Heart left ventricle (tissue), 16 donors: ENCODE measurements around the gene FAM168A. TPM values are rescaled to one million over a fixed set of nuclear protein-coding genes. Genes with fewer than 3 reads are reported as not detected.

Experiments used
- ATAC-seq, 4 donors: fragments of 200-7000 bp; cut with Tn5 transposase; one replicate each; pipeline ENCODE4 v1.9.1; 2020 to 2022; ENCODE audit warnings: moderate library complexity in 4 of 4, mild to moderate bottlenecking in 3 of 4, moderate number of reproducible peaks in 1 of 4
- DNase-seq, 5 donors: peaks; one replicate each; pipeline ENCODE4 v3.0.0-alpha.2; 2020
- H3K27ac ChIP-seq, 12 donors: fragments of 200-600 bp; sonication (generic) in 4 of 12; one replicate each; pipeline versions ENCODE4 v1.5.0 to v1.8.0; 2016 to 2022; ENCODE audit warnings: mild to moderate bottlenecking in 2 of 12
- H3K27me3 ChIP-seq, 9 donors: fragments of 200-600 bp; sonication (generic) in 2 of 9; one replicate each; pipeline versions ENCODE4 v1.5.1 to v1.8.0; 2016 to 2022; ENCODE audit warnings: mild to moderate bottlenecking in 3 of 9
- H3K36me3 ChIP-seq, 9 donors: fragments of 200-600 bp; sonication (generic) in 2 of 9; one replicate each; pipeline versions ENCODE4 v1.5.0 to v1.8.0; 2018 to 2022; ENCODE audit warnings: mild to moderate bottlenecking in 2 of 9
- H3K4me1 ChIP-seq, 12 donors: fragments of 200-600 bp; sonication (generic) in 4 of 12; one replicate each; pipeline versions ENCODE4 v1.5.0 to v1.8.0; 2016 to 2022; ENCODE audit warnings: mild to moderate bottlenecking in 3 of 12
- H3K4me3 ChIP-seq, 12 donors: fragments of 200-600 bp; sonication (generic) in 4 of 12; one replicate each; pipeline versions ENCODE4 v1.5.0 to v1.8.0; 2017 to 2022; ENCODE audit warnings: mild to moderate bottlenecking in 9 of 12, moderate library complexity in 4 of 12
- H3K9me3 ChIP-seq, 12 donors: fragments of 200-600 bp; sonication (generic) in 4 of 12; one replicate each; pipeline versions ENCODE4 v1.5.0 to v1.8.0; 2016 to 2022; ENCODE audit warnings: mild to moderate bottlenecking in 1 of 12
- CTCF ChIP-seq, 12 donors: fragments of 200-600 bp; sonication (generic) in 4 of 12; IDR thresholded peaks; one replicate each; pipeline versions ENCODE4 v1.5.0 to v1.8.0; 2018 to 2022; ENCODE audit warnings: antibody characterized with exemption in 12 of 12, mild to moderate bottlenecking in 5 of 12
- POLR2A ChIP-seq, 2 donors: fragments of 450-650 bp; IDR thresholded peaks; one replicate each; pipeline ENCODE4 v1.6.1; 2017; ENCODE audit warnings: antibody characterized with exemption in 2 of 2, mild to moderate bottlenecking in 2 of 2, moderate library complexity in 2 of 2
- WGBS, 4 donors: extraction: QIAGEN DNeasy Blood & Tissue Kit in 2 of 4; methylation state at CpG; one replicate each; pipeline versions ENCODE4 v1.1.5 to v1.1.7; 2013 to 2018; 5-methylcytosine and 5-hydroxymethylcytosine counted together
- intact Hi-C, 10 donors: fragments of 100-400 bp; cut with DNase I; formaldehyde crosslinking; loops; one replicate each; pipeline versions ENCODE4 v1.11.1 to v1.14.2; 2022
- polyA plus RNA-seq, 2 donors: library from polyadenylated mRNA; stranded (reverse); fragments of 200-250 nt; gene quantifications; one replicate each; pipeline ENCODE4 v1.2.3, GENCODE V29; 2013
- total RNA-seq, 9 donors: library from RNA; depleted of rRNA in 2 of 9; stranded (reverse); fragments of >200 nt in 2 of 9; fragmentation: NEBNext Ultra II Directional in 3 of 9; extraction: Animal tissue kit (Norgen Biotek cat#: 25700) in 3 of 9; gene quantifications; one replicate each; pipeline versions ENCODE4 v1.1.0 to v1.2.4, GENCODE V29; 2016 to 2023
- donor health status: ischemic (EF 13 %, LVEDD 7.1; RV severe dilation, severe dysfunction).
- donor health status: healthy with polysubstance abuse.
- donor health status: DM: no; HTN: yes; CAD: no.
- donor health status: DM: no; HTN: no; CAD: no.
- donor health status: ischemic (EF 25% LVEDD 6.9; RV normal size, moderate dysfunction).
- donor health status: ischemic (EF 25% LVEDD 5.7; RV mildly dilated, moderate dysfunction).
- donor health status: healthy.
- donor health status: DM: yes; HTN: yes; CAD: no.
- donor health status: ischemic (EF 35%, LVEDD 5.7; RV mildly dilated, moderate dysfunction).
- donor health status: nonischemic (EF 11% LVEDD 7.7; RV severe dilation, severe dysfunction).
- donor health status: DM: yes; HTN: yes; CAD: no.
- donor health status: PGD.
- donor health status: ischemic (EF 29% LVEDD 5.4; RV normal size, mild dysfunction).
- donor health status: nonischemic (EF 23%, LVEDD 6.1; RV moderate dilation, normal function).

FAM168A gene
- total and polyA plus RNA-seq, 11 donors: 9.0 to 39.1 (median 27.8) TPM

GRCh38 chr11:73513707-73514106, 84.2 kb downstream of the FAM168A start:
- TF ChIP-seq POLR2A (IDR thresholded peaks at IDR 0.05) (no peak), CTCF (IDR thresholded peaks at IDR 0.05) (no peak)
- intact Hi-C loops: no loop called here
- Histone ChIP-seq H3K36me3 (no peaks in the 10 kb centered on the region), H3K27me3 (no peaks in the 10 kb centered on the region), H3K27ac (no peak overlapping the region), H3K9me3 (no peaks in the 10 kb centered on the region), H3K4me3 (no peak overlapping the region), H3K4me1 (peaks cover 0 to 9% (median 0%) of the 10 kb centered on the region in 12 donors)
- WGBS, 4 donors: 90 to 98% (median 96%) methylated on average over 2 of the region's 2 CpGs
- ATAC-seq: no peak
- DNase-seq: no peak

- WGBS, 4 donors: 87 to 92% (median 88%) methylated on average over 4 of the region's 4 CpGs
- intact Hi-C loops: no loop called here
- no peak for ATAC-seq
- TF ChIP-seq POLR2A (IDR thresholded peaks at IDR 0.05): no peak
- Histone ChIP-seq H3K4me1 (peaks cover 0 to 9% (median 0%) of the 10 kb centered on the region in 12 donors), H3K36me3 (no peaks in the 10 kb centered on the region), H3K4me3 (no peak overlapping the region), H3K27me3 (no peaks in the 10 kb centered on the region), H3K9me3 (no peaks in the 10 kb centered on the region), H3K27ac (no peak overlapping the region)
- DNase-seq: no peak
Measured at GRCh38 chr11:73510877-73511276, 87.0 kb downstream of the FAM168A start.

GRCh38 chr11:73510106-73510505, 87.8 kb downstream of the FAM168A start:
- Histone ChIP-seq H3K27ac (no peak overlapping the region), H3K9me3 (no peaks in the 10 kb centered on the region), H3K4me3 (no peak overlapping the region), H3K4me1 (peaks cover 0 to 9% (median 0%) of the 10 kb centered on the region in 12 donors), H3K27me3 (no peaks in the 10 kb centered on the region), H3K36me3 (no peaks in the 10 kb centered on the region)
- WGBS, 4 donors: 71 to 85% (median 75%) methylated on average over 4 of the region's 4 CpGs
- no peak for TF ChIP-seq POLR2A (IDR thresholded peaks at IDR 0.05)
- TF ChIP-seq CTCF (IDR thresholded peaks at IDR 0.05): no peak
- no peak for DNase-seq
- ATAC-seq: no peak
- intact Hi-C loops: no loop called here

- Histone ChIP-seq H3K4me3 (no peak overlapping the region), H3K9me3 (peaks cover 0 to 7% (median 0%) of the 10 kb centered on the region in 12 donors), H3K36me3 (no peaks in the 10 kb centered on the region), H3K27me3 (no peaks in the 10 kb centered on the region), H3K27ac (no peak overlapping the region), H3K4me1 (peaks cover 0 to 9% (median 0%) of the 10 kb centered on the region in 12 donors)
- intact Hi-C loops: no loop called here
- ATAC-seq (no peak), DNase-seq (no peak)
- no peak for TF ChIP-seq CTCF (IDR thresholded peaks at IDR 0.05)
- TF ChIP-seq POLR2A (IDR thresholded peaks at IDR 0.05): no peak
- WGBS, 4 donors: 57 to 76% (median 71%) methylated on average over 1 of the region's 1 CpG
Measured at GRCh38 chr11:73509188-73509587, 88.7 kb downstream of the FAM168A start.
